ENCODE measurements around the gene LARGE1. TPM values are rescaled to one million over a fixed set of nuclear protein-coding genes. Genes with fewer than 3 reads are reported as not detected.
A peak's percentile ranks its signal among the peaks of the same experiment; 100 is the strongest.

LARGE1 gene
- total and polyA plus RNA-seq, 8 donors: 4.1 to 29.3 (median 13.7) TPM

DNA sequence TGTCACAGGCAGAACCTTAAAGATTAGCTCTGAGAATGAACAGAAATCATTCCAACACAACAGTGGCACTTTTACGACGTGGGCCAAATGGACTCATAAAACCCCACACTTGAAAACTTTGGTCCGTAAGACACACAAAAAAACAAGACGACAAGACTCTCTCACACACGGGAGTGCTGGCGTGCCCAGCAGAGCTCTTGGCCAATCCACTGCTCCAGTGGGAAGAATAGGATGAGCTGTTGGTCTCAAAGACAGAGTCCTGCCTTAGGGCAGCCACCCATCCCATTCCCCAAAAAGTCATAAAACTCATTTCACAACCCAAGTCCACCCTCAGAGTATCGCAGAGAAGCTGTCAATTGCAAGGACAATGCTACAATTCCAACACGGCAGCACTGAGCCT is 18.2 kb downstream of the LARGE1 start:
- Histone ChIP-seq H3K4me3 (no peak overlapping the region), H3K4me1 (no peaks in the 10 kb centered on the region), H3K27me3 (no peaks in the 10 kb centered on the region), H3K27ac (no peak overlapping the region), H3K36me3 (no peaks in the 10 kb centered on the region), H3K9me3 (no peaks in the 10 kb centered on the region)
- ATAC-seq: no peak
- WGBS, 2 donors: 93 to 97% methylated on average over 8 of the region's 8 CpGs
- no peak for DNase-seq
- intact Hi-C loops (cut with DNase I): no loop called here
- TF ChIP-seq CTCF (IDR thresholded peaks at IDR 0.05): no peak
- FAIRE-seq: no peak

DNA sequence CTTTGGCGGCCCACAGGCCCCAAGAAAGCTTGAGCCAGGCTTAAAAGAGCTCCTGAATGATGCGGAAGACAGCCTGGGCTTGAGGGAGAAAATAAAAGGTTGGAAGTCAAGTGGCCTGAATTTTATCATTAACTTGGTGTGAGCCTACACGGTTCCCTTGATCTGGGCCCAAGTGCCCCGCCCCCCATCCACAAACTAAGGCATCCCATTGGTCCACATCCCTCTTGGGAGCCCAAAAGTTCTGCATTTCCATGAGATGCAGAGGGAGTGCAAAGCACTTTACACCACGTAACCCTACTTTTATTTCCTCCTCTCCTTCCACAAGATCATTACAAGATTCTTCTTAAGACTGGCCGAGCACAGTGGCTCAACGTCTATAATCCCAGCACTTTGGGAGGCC is 22.2 kb downstream of the LARGE1 start:
- Histone ChIP-seq H3K36me3 (no peaks in the 10 kb centered on the region), H3K27me3 (no peaks in the 10 kb centered on the region), H3K4me1 (peaks cover 0 to 11% (median 0%) of the 10 kb centered on the region in 3 donors), H3K27ac (no peak overlapping the region), H3K4me3 (no peak overlapping the region), H3K9me3 (no peaks in the 10 kb centered on the region)
- ATAC-seq (no peak), FAIRE-seq (no peak), DNase-seq (no peak)
- WGBS, 2 donors: 84 to 87% methylated on average over 7 of the region's 7 CpGs
- intact Hi-C loops (cut with DNase I): no loop called here
- TF ChIP-seq CTCF (IDR thresholded peaks at IDR 0.05): no peak

DNA sequence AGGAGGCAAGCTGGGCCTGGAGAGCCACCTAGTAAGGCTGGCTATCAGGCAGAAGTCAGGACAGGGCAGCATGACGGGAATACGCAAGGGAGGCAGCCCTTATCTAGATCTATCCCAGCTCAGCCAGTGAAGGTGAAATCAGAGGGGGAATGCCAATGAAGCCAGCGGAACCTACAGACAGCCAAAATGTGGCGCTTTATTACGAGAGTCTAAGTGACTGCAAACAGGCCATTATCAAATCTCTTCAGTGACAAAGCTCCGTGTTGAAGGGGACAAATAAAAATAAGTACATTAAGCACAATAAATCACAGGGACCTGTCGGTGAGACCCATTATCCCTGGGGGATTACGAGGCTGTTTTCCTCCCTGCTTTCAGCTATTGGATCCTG is 22.8 kb downstream of the LARGE1 start:
- Histone ChIP-seq H3K27ac (no peak overlapping the region), H3K4me3 (no peak overlapping the region), H3K9me3 (no peaks in the 10 kb centered on the region), H3K27me3 (no peaks in the 10 kb centered on the region), H3K4me1 (peaks cover 0 to 11% (median 0%) of the 10 kb centered on the region in 3 donors), H3K36me3 (no peaks in the 10 kb centered on the region)
- TF ChIP-seq CTCF (IDR thresholded peaks at IDR 0.05): no peak
- DNase-seq (no peak), FAIRE-seq (no peak), ATAC-seq (peak in 3 of 4 donors; percentile 48 to 70 (median 67))
- WGBS, 2 donors: 49 to 52% methylated on average over 8 of the region's 8 CpGs
- intact Hi-C loops (cut with DNase I): no loop called here

DNA sequence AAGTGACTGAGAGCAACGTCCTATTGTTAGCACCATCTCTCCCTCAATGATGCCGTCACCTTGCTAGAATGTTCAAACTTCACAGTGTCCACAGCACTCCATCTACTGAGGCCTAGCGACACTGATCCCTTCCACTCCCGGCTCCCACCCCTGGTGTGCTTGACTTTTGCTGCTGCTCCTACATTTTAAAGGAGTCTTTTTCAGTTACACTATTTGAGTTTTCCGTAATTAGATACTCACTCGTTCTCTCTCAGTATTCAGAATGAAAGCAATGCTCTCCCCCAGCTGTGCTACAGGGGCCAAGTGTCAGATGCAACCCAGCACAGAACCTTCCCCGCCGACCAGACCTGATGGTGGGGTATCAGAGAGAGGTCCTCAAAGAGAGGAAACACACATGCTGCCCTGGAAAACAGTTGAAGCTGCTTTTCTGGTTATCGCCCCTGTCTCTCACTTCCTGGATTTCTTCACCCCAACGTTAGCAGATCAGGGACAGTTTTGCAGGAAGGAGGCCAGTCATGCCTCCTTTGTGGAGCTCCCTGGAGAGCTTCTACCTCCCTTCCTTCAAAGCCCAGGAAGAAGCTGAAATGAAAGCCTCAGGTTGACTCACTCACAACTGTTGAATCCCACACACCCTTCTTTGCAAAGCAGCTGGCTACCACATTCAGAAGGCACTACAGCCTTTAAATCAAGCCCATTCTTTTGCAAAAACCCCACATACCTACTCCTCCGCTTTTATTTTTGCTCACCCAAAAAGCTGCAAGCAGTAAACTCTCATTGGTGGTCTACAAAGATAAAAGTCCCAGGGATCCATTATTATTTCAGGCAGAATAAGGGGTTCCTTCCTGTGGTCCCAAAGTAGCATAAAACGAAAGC is 23.5 kb downstream of the LARGE1 start:
- Histone ChIP-seq H3K4me1 (peaks cover 0 to 11% (median 0%) of the 10 kb centered on the region in 3 donors), H3K27me3 (no peaks in the 10 kb centered on the region), H3K36me3 (no peaks in the 10 kb centered on the region), H3K9me3 (no peaks in the 10 kb centered on the region), H3K27ac (no peak overlapping the region), H3K4me3 (no peak overlapping the region)
- ATAC-seq: peak in 1 of 4 donors; percentile 8
- intact Hi-C loops (cut with DNase I): no loop called here
- no peak for TF ChIP-seq CTCF (IDR thresholded peaks at IDR 0.05)
- 82 to 87% methylated on average over 12 of the region's 12 CpGs for WGBS, 2 donors
- no peak for FAIRE-seq
- no peak for DNase-seq

GRCh38 chr22:33896154-33896553 is 24.1 kb downstream of the LARGE1 start:
- DNase-seq (no peak), FAIRE-seq (no peak), ATAC-seq (no peak)
- H3K4me3 ChIP-seq: no peak overlapping the region
- TF ChIP-seq CTCF (IDR thresholded peaks at IDR 0.05): no peak
- H3K27ac ChIP-seq: no peak overlapping the region
- WGBS, 2 donors: 94 to 97% methylated on average over 3 of the region's 3 CpGs
- intact Hi-C loops (cut with DNase I): no loop called here
- H3K36me3 ChIP-seq: no peaks in the 10 kb centered on the region
- peaks cover 0 to 11% (median 0%) of the 10 kb centered on the region in 3 donors for H3K4me1 ChIP-seq
- H3K9me3 ChIP-seq: no peaks in the 10 kb centered on the region
- no peaks in the 10 kb centered on the region for H3K27me3 ChIP-seq
